Nephron progenitor cell (in vitro differentiated cells): ENCODE results near the gene DENND2D.

ENCODE experiments used
- DNase-seq: peaks from one replicate; pipeline ENCODE4 v3.0.0; 2021
- H3K27ac Mint-ChIP-seq: 2 replicates; pipeline ENCODE4 v1.8.0; 2021; ENCODE audit warnings: mild to moderate bottlenecking, moderate library complexity, mixed read lengths
- H3K27me3 Mint-ChIP-seq: 2 replicates; pipeline ENCODE4 v1.8.0; 2021; ENCODE audit warnings: mild to moderate bottlenecking, low read depth, mixed read lengths; ENCODE audit not compliant: poor library complexity
- H3K36me3 Mint-ChIP-seq: 2 replicates; pipeline ENCODE4 v1.8.0; 2021; ENCODE audit warnings: low read depth, mixed read lengths
- H3K4me1 Mint-ChIP-seq: 2 replicates; pipeline ENCODE4 v1.8.0; 2021; ENCODE audit warnings: mixed read lengths
- H3K4me3 Mint-ChIP-seq: 2 replicates; pipeline ENCODE4 v1.8.0; 2021; ENCODE audit warnings: mild to moderate bottlenecking, moderate library complexity, mixed read lengths
- H3K9me3 Mint-ChIP-seq: 2 replicates; pipeline ENCODE4 v1.8.0; 2021; ENCODE audit warnings: mild to moderate bottlenecking, moderate library complexity, mixed read lengths
- CTCF ChIP-seq: fragments of 200-600 bp; sonication (generic); IDR thresholded peaks from 2 replicates; pipeline ENCODE4 v1.5.0; 2021; ENCODE audit warnings: antibody characterized with exemption

Gene DENND2D

GRCh38 chr1:111238056-111238795, 37.8 kb upstream of the DENND2D start:
- Mint-ChIP-seq H3K36me3 (no peaks in the 10 kb centered on the region), H3K27ac (no peak overlapping the region), H3K27me3 (peaks cover 11% of the 10 kb centered on the region), H3K9me3 (no peaks in the 10 kb centered on the region), H3K4me1 (no peaks in the 10 kb centered on the region), H3K4me3 (no peak overlapping the region)
- DNase-seq = no peak
- TF ChIP-seq CTCF = no peak

- H3K36me3 Mint-ChIP-seq = no peaks in the 10 kb centered on the region
- no peak for DNase-seq
- TF ChIP-seq CTCF = no peak
- H3K9me3 Mint-ChIP-seq = no peaks in the 10 kb centered on the region
- H3K4me1 Mint-ChIP-seq = no peaks in the 10 kb centered on the region
- H3K4me3 Mint-ChIP-seq = no peak overlapping the region
- peaks cover 11% of the 10 kb centered on the region for H3K27me3 Mint-ChIP-seq
- H3K27ac Mint-ChIP-seq = no peak overlapping the region
Measured at GRCh38 chr1:111236806-111237205, 36.4 kb upstream of the DENND2D start.

- TF ChIP-seq CTCF = no peak
- peaks cover 16% of the 10 kb centered on the region for H3K27me3 Mint-ChIP-seq
- no peak overlapping the region for H3K27ac Mint-ChIP-seq
- no peak for DNase-seq
- no peaks in the 10 kb centered on the region for H3K9me3 Mint-ChIP-seq
- H3K4me1 Mint-ChIP-seq = no peaks in the 10 kb centered on the region
- no peaks in the 10 kb centered on the region for H3K36me3 Mint-ChIP-seq
- H3K4me3 Mint-ChIP-seq = no peak overlapping the region
Measured at GRCh38 chr1:111236379-111236778, 35.9 kb upstream of the DENND2D start.

- no peak overlapping the region for H3K27ac Mint-ChIP-seq
Measured at GRCh38 chr1:111234866-111235265, 34.4 kb upstream of the DENND2D start.

GRCh38 chr1:111234258-111234657, 33.8 kb upstream of the DENND2D start:
- Mint-ChIP-seq H3K36me3 (no peaks in the 10 kb centered on the region), H3K9me3 (no peaks in the 10 kb centered on the region), H3K4me3 (no peak overlapping the region), H3K27me3 (peaks cover 16% of the 10 kb centered on the region), H3K4me1 (no peaks in the 10 kb centered on the region), H3K27ac (peak overlapping the region; percentile 20)
- no peak for DNase-seq
- no peak for TF ChIP-seq CTCF

More at GRCh38 chr1:111234866-111235265, 34.4 kb upstream of the DENND2D start:
- no peaks in the 10 kb centered on the region for H3K4me1 Mint-ChIP-seq
- no peaks in the 10 kb centered on the region for H3K36me3 Mint-ChIP-seq
- TF ChIP-seq CTCF = no peak
- H3K4me3 Mint-ChIP-seq = no peak overlapping the region
- no peak for DNase-seq
- peaks cover 19% of the 10 kb centered on the region for H3K27me3 Mint-ChIP-seq
- H3K9me3 Mint-ChIP-seq = no peaks in the 10 kb centered on the region

- H3K4me3 Mint-ChIP-seq = no peak overlapping the region
- no peak overlapping the region for H3K27ac Mint-ChIP-seq
- no peak for TF ChIP-seq CTCF
- no peaks in the 10 kb centered on the region for H3K4me1 Mint-ChIP-seq
- H3K36me3 Mint-ChIP-seq = no peaks in the 10 kb centered on the region
- H3K9me3 Mint-ChIP-seq = no peaks in the 10 kb centered on the region
- peaks cover 16% of the 10 kb centered on the region for H3K27me3 Mint-ChIP-seq
- no peak for DNase-seq
Measured at GRCh38 chr1:111232134-111232533, 31.7 kb upstream of the DENND2D start.
